Calu3 (cell line): ENCODE results near the gene SPOCK3. TPM values are rescaled to one million over a fixed set of nuclear protein-coding genes. Genes with fewer than 3 reads are reported as not detected.

Experiments used
- BruUV-seq: library from RNA; stranded (reverse); fragments of 400-500 nt; replicated peaks from 2 replicates; lab custom pipeline; 2021; lab: Mats Ljungman, UMichigan
- CTCF ChIA-PET: fragments of 300-600 bp; sonication (Branson Sonifier 250); formaldehyde crosslinking; loops from one replicate; lab custom pipeline; 2022; ENCODE audit warnings: antibody characterized with exemption; lab: Charles Lee
- DNase-seq: peaks from one replicate; pipeline ENCODE4 v3.0.0; 2022
- H3K27ac Mint-ChIP-seq: one replicate; pipeline ENCODE4 v1.8.0; 2022; ENCODE audit warnings: mixed read lengths; ENCODE audit not compliant: unreplicated experiment
- H3K27me3 Mint-ChIP-seq: one replicate; pipeline ENCODE4 v1.8.0; 2022; ENCODE audit warnings: mixed read lengths; ENCODE audit not compliant: unreplicated experiment
- H3K36me3 Mint-ChIP-seq: one replicate; pipeline ENCODE4 v1.8.0; 2022; ENCODE audit warnings: mild to moderate bottlenecking, moderate library complexity, mixed read lengths; ENCODE audit not compliant: insufficient read depth, unreplicated experiment
- H3K4me1 Mint-ChIP-seq: one replicate; pipeline ENCODE4 v1.8.0; 2022; ENCODE audit warnings: mild to moderate bottlenecking, low read depth, mixed read lengths; ENCODE audit not compliant: unreplicated experiment
- H3K4me3 Mint-ChIP-seq: one replicate; pipeline ENCODE4 v1.8.0; 2022; ENCODE audit warnings: mild to moderate bottlenecking, low read depth, moderate library complexity, mixed read lengths; ENCODE audit not compliant: unreplicated experiment
- H3K9me3 Mint-ChIP-seq: one replicate; pipeline ENCODE4 v1.8.0; 2022; ENCODE audit warnings: low read depth, mixed read lengths; ENCODE audit not compliant: unreplicated experiment
- intact Hi-C: fragments of 100-400 bp; cut with micrococcal nuclease; formaldehyde crosslinking; loops from one replicate; pipeline ENCODE4 v1.10.0; 2022; ENCODE audit not compliant: unreplicated experiment
- total RNA-seq: library from RNA; stranded (reverse); gene quantifications from 2 replicates; pipeline ENCODE4 v1.2.3, GENCODE V29; 2022
- TF ChIP-seq, protein P1 (sequence below): fragments of 200-600 bp; IDR thresholded peaks from one replicate; pipeline ENCODE4 v1.8.0; 2022; ENCODE audit warnings: antibody characterized with exemption; ENCODE audit not compliant: unreplicated experiment

Gene SPOCK3
- total RNA-seq, 1 experiment from 2014 or later = 0.31 TPM

- Mint-ChIP-seq H3K4me1 (no peaks in the 10 kb centered on the region), H3K27ac (no peak overlapping the region), H3K27me3 (no peaks in the 10 kb centered on the region), H3K4me3 (no peak overlapping the region), H3K9me3 (no peaks in the 10 kb centered on the region), H3K36me3 (no peaks in the 10 kb centered on the region)
- TF ChIP-seq, protein P1, sequence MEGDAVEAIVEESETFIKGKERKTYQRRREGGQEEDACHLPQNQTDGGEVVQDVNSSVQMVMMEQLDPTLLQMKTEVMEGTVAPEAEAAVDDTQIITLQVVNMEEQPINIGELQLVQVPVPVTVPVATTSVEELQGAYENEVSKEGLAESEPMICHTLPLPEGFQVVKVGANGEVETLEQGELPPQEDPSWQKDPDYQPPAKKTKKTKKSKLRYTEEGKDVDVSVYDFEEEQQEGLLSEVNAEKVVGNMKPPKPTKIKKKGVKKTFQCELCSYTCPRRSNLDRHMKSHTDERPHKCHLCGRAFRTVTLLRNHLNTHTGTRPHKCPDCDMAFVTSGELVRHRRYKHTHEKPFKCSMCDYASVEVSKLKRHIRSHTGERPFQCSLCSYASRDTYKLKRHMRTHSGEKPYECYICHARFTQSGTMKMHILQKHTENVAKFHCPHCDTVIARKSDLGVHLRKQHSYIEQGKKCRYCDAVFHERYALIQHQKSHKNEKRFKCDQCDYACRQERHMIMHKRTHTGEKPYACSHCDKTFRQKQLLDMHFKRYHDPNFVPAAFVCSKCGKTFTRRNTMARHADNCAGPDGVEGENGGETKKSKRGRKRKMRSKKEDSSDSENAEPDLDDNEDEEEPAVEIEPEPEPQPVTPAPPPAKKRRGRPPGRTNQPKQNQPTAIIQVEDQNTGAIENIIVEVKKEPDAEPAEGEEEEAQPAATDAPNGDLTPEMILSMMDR = no peak
- intact Hi-C loops = no loop called here
- CTCF ChIA-PET = no interaction called here
- no peak for DNase-seq
- no TSS peak for BruUV-seq
Observed at GRCh38 chr4:166688835-166689234, 545.5 kb downstream of the SPOCK3 start.

- no peaks in the 10 kb centered on the region for H3K36me3 Mint-ChIP-seq
- CTCF ChIA-PET = interaction anchor here (0.9 kb wide), 1 partner anchor 63 kb away, joined by 3 read pairs; no protein-coding TSS in a partner anchor
Observed at GRCh38 chr4:166687828-166688227, 546.5 kb downstream of the SPOCK3 start.

More at GRCh38 chr4:166687828-166688227, 546.5 kb downstream of the SPOCK3 start:
- no peak for DNase-seq
- BruUV-seq = no TSS peak
- no peaks in the 10 kb centered on the region for H3K9me3 Mint-ChIP-seq
- intact Hi-C loops = no loop called here
- no peaks in the 10 kb centered on the region for H3K27me3 Mint-ChIP-seq
- TF ChIP-seq, protein P1 = no peak
- no peaks in the 10 kb centered on the region for H3K4me1 Mint-ChIP-seq
- no peak overlapping the region for H3K27ac Mint-ChIP-seq
- H3K4me3 Mint-ChIP-seq = no peak overlapping the region
